K562 (cell line): ENCODE data around the gene UGP2. TPM values are rescaled to one million over a fixed set of nuclear protein-coding genes. Genes with fewer than 3 reads are reported as not detected.
A peak's percentile ranks its signal among the peaks of the same experiment; 100 is the strongest.

ENCODE experiments used
- CREB3 ChIP-seq: fragments of 450-650 bp; conservative IDR thresholded peaks from 2 replicates; pipeline ENCODE4 v1.6.1; 2016; ENCODE audit warnings: missing genetic modification characterization, low read depth, mild to moderate bottlenecking, missing compliant biosample characterization, moderate library complexity
- CUX1 ChIP-seq: fragments of 200-800 bp; sonication (Bioruptor generic); IDR thresholded peaks from 2 replicates; pipeline ENCODE4 v1.6.1; 2016; ENCODE audit warnings: missing genetic modification characterization, missing compliant biosample characterization
- E2F3 ChIP-seq: fragments of 250-450 bp; sonication (Bioruptor Pico); IDR thresholded peaks from 2 replicates; pipeline ENCODE4 v1.4.0; 2020; ENCODE audit warnings: mild to moderate bottlenecking
- GABPA ChIP-seq: fragments of 200-800 bp; sonication (Bioruptor generic); conservative IDR thresholded peaks from 2 replicates; pipeline ENCODE4 v1.6.1; 2016; ENCODE audit warnings: low read depth, missing genetic modification characterization, missing compliant biosample characterization
- GTF2B ChIP-seq: IDR thresholded peaks from 2 replicates; pipeline ENCODE4 v1.6.1; 2011; ENCODE audit not compliant: insufficient read length; ENCODE audit errors: extremely low read depth
- JUNB ChIP-seq: fragments of 450-650 bp; formaldehyde crosslinking; conservative IDR thresholded peaks from 2 replicates; pipeline ENCODE4 v1.4.0; 2020; ENCODE audit warnings: mild to moderate bottlenecking
- LCOR ChIP-seq: sonication (generic); formaldehyde crosslinking; IDR thresholded peaks from 2 replicates; pipeline ENCODE4 v1.8.0; 2022; ENCODE audit warnings: mild to moderate bottlenecking, missing genetic modification reagents
- LEF1 ChIP-seq: fragments of 450-650 bp; IDR thresholded peaks from 2 replicates; pipeline ENCODE4 v1.6.1; 2016; ENCODE audit warnings: mild to moderate bottlenecking
- NELFE ChIP-seq: IDR thresholded peaks from 2 replicates; pipeline ENCODE4 v1.6.1; 2011; ENCODE audit warnings: mild to moderate bottlenecking; ENCODE audit not compliant: insufficient read depth, insufficient read length
- POLR2B ChIP-seq: fragments of 450-650 bp; IDR thresholded peaks from 2 replicates; pipeline ENCODE4 v1.6.1; 2018; ENCODE audit warnings: low read depth; ENCODE audit not compliant: partially characterized antibody
- SMARCE1 ChIP-seq: fragments of 450-650 bp; IDR thresholded peaks from 2 replicates; pipeline ENCODE4 v1.7.1; 2016; ENCODE audit warnings: mild to moderate bottlenecking
- SRF ChIP-seq, 2 experiments: fragments of 250-450, 450-650 bp in 1 of 2; sonication (Bioruptor Pico) in 1 of 2; sonication (generic) in 1 of 2; formaldehyde crosslinking; IDR thresholded peaks; 2 replicates each; pipeline versions ENCODE4 v1.5.0 to v1.5.1; 2020 to 2022; ENCODE audit warnings: mild to moderate bottlenecking in 1 of 2, missing genetic modification reagents in 1 of 2
- TBP ChIP-seq: optimal IDR thresholded peaks from 2 replicates; pipeline ENCODE3; 2011; ENCODE audit warnings: low read depth, low read length, improper control_type of control experiment
- TSHZ1 ChIP-seq: fragments of 250-450 bp; sonication (Bioruptor Pico); IDR thresholded peaks from 2 replicates; pipeline ENCODE4 v1.4.0; 2020; ENCODE audit warnings: mild to moderate bottlenecking, moderate library complexity
- ZNF143 ChIP-seq: sonication (generic); formaldehyde crosslinking; IDR thresholded peaks from 2 replicates; pipeline ENCODE4 v1.9.0; 2022; ENCODE audit warnings: mild to moderate bottlenecking, missing genetic modification reagents
- ZNF232 ChIP-seq: sonication (generic); formaldehyde crosslinking; IDR thresholded peaks from 2 replicates; pipeline ENCODE4 v1.8.0; 2022; ENCODE audit warnings: mild to moderate bottlenecking, missing genetic modification reagents
- ZNF263 ChIP-seq: sonication (generic); formaldehyde crosslinking; IDR thresholded peaks from 2 replicates; pipeline ENCODE4 v1.8.0; 2022; ENCODE audit warnings: mild to moderate bottlenecking, missing genetic modification reagents, borderline replicate concordance
- polyA plus RNA-seq, 8 experiments: library from polyadenylated mRNA; depleted of rRNA in 4 of 8; stranded (reverse) in 5 of 8; unstranded in 3 of 8; fragments of >200 nt; fragmentation: Nextera tagmentation in 2 of 8; fragmentation: Illumina TruSeq in 1 of 8; extraction: Ambion mirVana in 2 of 8; extraction: Trizol in 1 of 8; gene quantifications; 2 replicates each; pipeline versions ENCODE4 v1.2.1 to v1.2.3, GENCODE V29; 2011 to 2014; ENCODE audit warnings: inconsistent platforms in 1 of 8, missing spikeins in 1 of 8
- total RNA-seq, 7 experiments: library from RNA; depleted of rRNA in 6 of 7; stranded (reverse); fragments of >200 nt in 6 of 7; fragmentation: Illumina TruSeq in 2 of 7; extraction: Trizol in 2 of 7; gene quantifications; 2 replicates each; pipeline versions ENCODE4 v1.2.1 to v1.2.3, GENCODE V29; 2011 to 2021; ENCODE audit warnings: low replicate concordance in 1 of 7

The UGP2 gene
- total and polyA plus RNA-seq, 9 of the 15 experiments (the other 6 are each of a cell fraction or from before 2014, with no cell fraction given) = 25.2 to 69.3 (median 58.9) TPM

DNA sequence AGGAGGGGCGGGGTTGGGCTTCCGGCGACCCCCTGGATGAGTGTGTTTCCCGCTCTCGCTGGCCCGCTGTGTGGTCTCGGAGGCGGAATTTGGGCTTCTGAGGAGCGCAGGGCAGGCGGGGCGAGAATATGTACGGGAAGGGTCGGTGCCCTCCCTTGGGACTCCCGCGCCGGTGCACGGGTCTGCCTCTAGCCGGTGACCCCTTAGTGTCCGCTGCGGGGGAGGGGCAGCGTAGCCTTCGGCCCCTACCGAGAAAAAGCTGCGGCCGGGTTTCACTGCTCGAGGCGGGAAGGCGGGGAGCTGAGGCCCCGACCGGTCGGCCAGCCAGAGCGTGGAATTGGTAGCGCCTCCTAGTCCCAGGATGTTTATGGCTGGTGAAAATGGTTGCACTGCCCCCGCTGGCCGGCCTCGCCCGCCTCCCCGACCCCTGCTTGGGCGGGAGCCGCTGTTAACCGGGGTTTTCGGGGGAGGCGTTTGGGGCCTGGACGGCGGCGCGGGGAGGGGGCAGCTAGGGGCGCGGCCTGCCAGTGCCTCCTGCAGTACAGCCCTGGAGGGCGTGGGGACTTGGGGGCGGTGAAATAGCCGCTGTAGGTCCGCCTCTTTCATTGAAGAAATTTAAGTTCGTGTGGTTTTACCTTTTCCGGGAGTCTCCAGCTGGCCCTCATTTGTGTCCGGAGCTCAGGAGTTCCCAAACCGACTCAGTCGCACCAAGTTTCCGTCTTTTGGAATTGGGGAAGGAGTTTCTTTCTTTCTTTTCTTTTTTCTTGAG lies at the start of gene UGP2 (continued):
- TF ChIP-seq CREB3 (tag) = no peak
- peak; percentile 37 for TF ChIP-seq POLR2B
- TF ChIP-seq ZNF143 (CRISPR knock-in tag) = no peak
- TF ChIP-seq NELFE = peak; percentile 30
- no peak for TF ChIP-seq TSHZ1 (CRISPR knock-in tag)
- 0 out of 2 replicates have a peak, but pooled peaks have one; percentile 28 for TF ChIP-seq E2F3
- 0 out of 2 replicates have a peak, but pooled peaks have one; percentile 43 for TF ChIP-seq SMARCE1
- TF ChIP-seq ZNF263 = no peak
- peak; percentile 83 for TF ChIP-seq LCOR (CRISPR knock-in tag)
- TF ChIP-seq LEF1 = no peak
- no peak for TF ChIP-seq CUX1
- TF ChIP-seq GTF2B = no peak
- 0 out of 2 replicates have a peak, but pooled peaks have one; percentile 6 for TF ChIP-seq ZNF232
- peak in 1 of 2 experiments; percentile 31; a peak in 1 of 4 replicates for TF ChIP-seq SRF (CRISPR knock-in tag; IDR thresholded peaks at IDR 0.05)
- TF ChIP-seq JUNB (CRISPR knock-in tag) = no peak
- peak; percentile 43 for TF ChIP-seq TBP
- TF ChIP-seq GABPA = no peak
